OCI-LY1 (cell line): ENCODE results near the gene TRDMT1.

Source experiments
- EZH2 ChIP-seq: fragments of 200-600 bp; sonication (generic), shearing (Covaris generic); IDR thresholded peaks from 2 replicates; pipeline ENCODE4 v1.8.0; 2017; ENCODE audit warnings: borderline replicate concordance, mixed run types, mild to moderate bottlenecking, antibody characterized with exemption, low read length, moderate library complexity, mixed read lengths
- TF ChIP-seq, protein P1 (sequence below): fragments of 200-600 bp; sonication (generic), shearing (Covaris generic); IDR thresholded peaks from 2 replicates; pipeline ENCODE4 v1.5.1; 2017; ENCODE audit warnings: mild to moderate bottlenecking, antibody characterized with exemption, low read length, moderate library complexity, mixed read lengths

- TF ChIP-seq EZH2, result no peak
- TF ChIP-seq, protein P1, sequence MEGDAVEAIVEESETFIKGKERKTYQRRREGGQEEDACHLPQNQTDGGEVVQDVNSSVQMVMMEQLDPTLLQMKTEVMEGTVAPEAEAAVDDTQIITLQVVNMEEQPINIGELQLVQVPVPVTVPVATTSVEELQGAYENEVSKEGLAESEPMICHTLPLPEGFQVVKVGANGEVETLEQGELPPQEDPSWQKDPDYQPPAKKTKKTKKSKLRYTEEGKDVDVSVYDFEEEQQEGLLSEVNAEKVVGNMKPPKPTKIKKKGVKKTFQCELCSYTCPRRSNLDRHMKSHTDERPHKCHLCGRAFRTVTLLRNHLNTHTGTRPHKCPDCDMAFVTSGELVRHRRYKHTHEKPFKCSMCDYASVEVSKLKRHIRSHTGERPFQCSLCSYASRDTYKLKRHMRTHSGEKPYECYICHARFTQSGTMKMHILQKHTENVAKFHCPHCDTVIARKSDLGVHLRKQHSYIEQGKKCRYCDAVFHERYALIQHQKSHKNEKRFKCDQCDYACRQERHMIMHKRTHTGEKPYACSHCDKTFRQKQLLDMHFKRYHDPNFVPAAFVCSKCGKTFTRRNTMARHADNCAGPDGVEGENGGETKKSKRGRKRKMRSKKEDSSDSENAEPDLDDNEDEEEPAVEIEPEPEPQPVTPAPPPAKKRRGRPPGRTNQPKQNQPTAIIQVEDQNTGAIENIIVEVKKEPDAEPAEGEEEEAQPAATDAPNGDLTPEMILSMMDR, result no peak
Measured at GRCh38 chr10:17154116-17154515, 47.4 kb downstream of the TRDMT1 start.
